Thoracic aorta (tissue), 2 donors: ENCODE measurements around the gene CTRB1. TPM values are rescaled to one million over a fixed set of nuclear protein-coding genes. Genes with fewer than 3 reads are reported as not detected.

Experiments
- ATAC-seq: fragments of 150-250 bp; one replicate; pipeline ENCODE4 v1.8.0; 2017; ENCODE audit warnings: low read depth; ENCODE audit not compliant: insufficient number of reproducible peaks, low FRiP score
- DNase-seq: peaks from one replicate; pipeline ENCODE4 v3.0.0-alpha.2; 2020; ENCODE audit warnings: low spot score
- H3K27ac ChIP-seq, 2 donors: fragments of 200-600 bp; sonication (generic); 1 replicate in 1 of 2; 2 replicates in 1 of 2; pipeline ENCODE4 v1.5.1; 2016; ENCODE audit warnings: mild to moderate bottlenecking in 2 of 2, moderate library complexity in 2 of 2
- H3K27me3 ChIP-seq: fragments of 200-600 bp; sonication (generic); replicated peaks from 2 replicates; pipeline ENCODE4 v1.6.0; 2016; ENCODE audit warnings: mild to moderate bottlenecking; ENCODE audit not compliant: insufficient read depth
- H3K36me3 ChIP-seq: fragments of 200-600 bp; sonication (generic); one replicate; pipeline ENCODE4 v1.5.1; 2016
- H3K4me1 ChIP-seq, 2 donors: fragments of 200-600 bp; sonication (generic); 1 replicate in 1 of 2; 2 replicates in 1 of 2; pipeline versions ENCODE4 v1.5.1 to v1.6.0; 2016; ENCODE audit warnings: low read depth in 2 of 2, mild to moderate bottlenecking in 1 of 2; ENCODE audit not compliant: control insufficient read depth in 1 of 2
- H3K4me3 ChIP-seq: fragments of 200-600 bp; sonication (generic); 2 replicates; pipeline ENCODE4 v1.5.1; 2016; ENCODE audit warnings: mild to moderate bottlenecking
- H3K9me3 ChIP-seq: fragments of 200-600 bp; sonication (generic); 2 replicates; pipeline ENCODE4 v1.5.1; 2016
- total RNA-seq, 2 donors: library from RNA; depleted of rRNA; stranded (reverse); fragments of >200 nt; gene quantifications; one replicate each; pipeline versions ENCODE4 v1.1.0 to v1.2.3, GENCODE V29; 2016
- TF ChIP-seq, protein P1 (sequence below): fragments of 200-600 bp; sonication (generic); IDR thresholded peaks from one replicate; pipeline ENCODE4 v1.5.1; 2019; ENCODE audit warnings: antibody characterized with exemption

The CTRB1 gene
- 1 to 10 TPM; 4.9 to 9.3 TPM for total RNA-seq

DNA sequence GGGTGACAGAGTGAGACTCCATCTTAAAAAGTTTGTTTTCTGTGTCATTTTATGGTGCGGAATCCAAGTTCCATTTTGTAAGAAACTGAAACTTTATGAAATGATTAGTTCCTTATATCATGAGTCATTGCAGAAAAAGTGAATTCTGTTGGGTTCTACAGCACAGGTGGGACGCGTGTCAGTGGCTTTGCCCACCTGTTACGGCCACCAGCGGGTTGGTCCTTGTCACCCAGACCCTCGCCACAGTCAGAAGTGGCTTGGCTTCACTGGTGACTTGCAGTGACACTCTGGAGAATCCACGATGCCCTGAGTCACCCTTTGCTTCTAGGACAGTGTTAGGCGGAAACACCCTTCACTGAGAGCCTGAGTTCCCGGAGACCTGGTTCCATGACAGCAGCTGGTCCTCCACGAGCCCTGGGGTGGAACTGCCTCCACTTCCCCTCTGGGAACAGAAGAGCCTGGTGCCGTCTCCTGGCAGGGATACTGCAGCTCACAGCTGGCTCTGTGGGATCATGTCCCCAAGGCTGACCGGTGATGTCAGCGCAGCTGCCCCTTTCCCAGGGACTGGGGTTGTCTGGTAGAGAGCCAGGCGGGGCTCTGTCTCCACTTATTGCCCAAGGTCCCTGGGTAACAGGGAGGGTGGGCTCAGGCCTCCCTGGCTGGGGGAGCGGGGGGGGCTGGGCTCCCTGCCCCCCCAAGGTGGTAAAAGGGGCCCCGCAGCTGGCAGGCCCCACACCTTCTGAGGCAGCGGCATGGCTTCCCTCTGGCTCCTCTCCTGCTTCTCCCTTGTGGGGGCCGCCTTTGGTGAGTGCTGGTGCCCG is at the start of gene CTRB1:
TSS of gene CTRB1 (plus strand) at position 733 of the 821 bp plus-strand sequence. CDS start at position 753, 20 bp downstream.
- Histone ChIP-seq H3K27me3 (no peaks in the 10 kb centered on the region), H3K36me3 (no peaks in the 10 kb centered on the region), H3K4me3 (no peak within 1 kb of the TSS), H3K27ac (no peak within 1 kb of the TSS), H3K9me3 (no peaks in the 10 kb centered on the region), H3K4me1 (peaks cover 0 to 20% of the 10 kb centered on the region in 2 donors)
- no peak for ATAC-seq
- DNase-seq, result no peak
- TF ChIP-seq, protein P1, sequence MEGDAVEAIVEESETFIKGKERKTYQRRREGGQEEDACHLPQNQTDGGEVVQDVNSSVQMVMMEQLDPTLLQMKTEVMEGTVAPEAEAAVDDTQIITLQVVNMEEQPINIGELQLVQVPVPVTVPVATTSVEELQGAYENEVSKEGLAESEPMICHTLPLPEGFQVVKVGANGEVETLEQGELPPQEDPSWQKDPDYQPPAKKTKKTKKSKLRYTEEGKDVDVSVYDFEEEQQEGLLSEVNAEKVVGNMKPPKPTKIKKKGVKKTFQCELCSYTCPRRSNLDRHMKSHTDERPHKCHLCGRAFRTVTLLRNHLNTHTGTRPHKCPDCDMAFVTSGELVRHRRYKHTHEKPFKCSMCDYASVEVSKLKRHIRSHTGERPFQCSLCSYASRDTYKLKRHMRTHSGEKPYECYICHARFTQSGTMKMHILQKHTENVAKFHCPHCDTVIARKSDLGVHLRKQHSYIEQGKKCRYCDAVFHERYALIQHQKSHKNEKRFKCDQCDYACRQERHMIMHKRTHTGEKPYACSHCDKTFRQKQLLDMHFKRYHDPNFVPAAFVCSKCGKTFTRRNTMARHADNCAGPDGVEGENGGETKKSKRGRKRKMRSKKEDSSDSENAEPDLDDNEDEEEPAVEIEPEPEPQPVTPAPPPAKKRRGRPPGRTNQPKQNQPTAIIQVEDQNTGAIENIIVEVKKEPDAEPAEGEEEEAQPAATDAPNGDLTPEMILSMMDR, result no peak

DNA sequence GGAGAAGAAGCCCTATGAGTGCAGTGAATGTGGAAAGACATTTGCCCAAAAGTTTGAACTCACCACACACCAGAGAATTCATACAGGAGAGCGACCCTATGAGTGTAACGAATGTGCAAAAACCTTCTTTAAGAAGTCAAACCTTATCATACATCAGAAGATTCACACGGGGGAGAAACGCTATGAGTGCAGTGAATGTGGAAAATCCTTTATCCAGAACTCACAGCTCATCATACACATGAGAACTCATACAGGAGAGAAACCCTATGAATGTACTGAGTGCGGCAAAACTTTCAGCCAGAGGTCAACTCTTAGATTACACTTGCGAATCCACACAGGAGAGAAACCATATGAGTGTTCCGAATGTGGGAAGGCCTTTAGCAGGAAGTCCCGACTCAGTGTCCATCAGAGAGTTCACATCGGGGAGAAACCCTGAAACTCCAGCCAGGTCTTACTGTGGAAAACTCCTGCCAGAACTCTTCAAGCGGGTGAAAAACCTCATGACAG is 48.8 kb upstream of the CTRB1 start:
- Histone ChIP-seq H3K9me3 (peaks cover 55% of the 10 kb centered on the region), H3K27me3 (no peaks in the 10 kb centered on the region), H3K36me3 (peaks cover 45% of the 10 kb centered on the region), H3K4me3 (no peak overlapping the region), H3K4me1 (no peaks in the 10 kb centered on the region), H3K27ac (no peak overlapping the region)
- DNase-seq, result no peak
- TF ChIP-seq, protein P1, result no peak
- no peak for ATAC-seq

DNA sequence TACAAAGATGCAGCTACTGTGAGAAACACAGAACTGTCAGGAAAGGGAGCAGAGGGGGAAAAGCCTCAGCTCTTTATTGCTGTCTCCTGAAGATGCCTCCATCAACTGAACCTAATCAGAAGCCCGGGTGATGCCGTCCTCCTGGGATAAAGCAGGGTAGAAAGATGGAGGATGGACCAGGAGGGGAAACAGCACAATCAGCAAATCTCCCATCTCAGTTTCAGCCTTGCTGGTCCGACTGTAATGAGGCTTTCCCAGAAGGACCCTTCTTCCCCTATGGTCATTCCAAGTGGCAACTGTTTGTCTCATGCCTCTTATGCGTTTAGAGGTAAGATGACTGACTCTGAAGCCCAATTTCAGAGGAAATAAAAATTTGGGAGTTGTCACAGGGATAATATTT is 46.2 kb upstream of the CTRB1 start:
- TF ChIP-seq, protein P1, result no peak
- Histone ChIP-seq H3K4me1 (no peaks in the 10 kb centered on the region), H3K36me3 (peaks cover 34% of the 10 kb centered on the region), H3K27me3 (no peaks in the 10 kb centered on the region), H3K9me3 (peaks cover 66% of the 10 kb centered on the region), H3K27ac (no peak overlapping the region), H3K4me3 (no peak overlapping the region)
- DNase-seq (no peak), ATAC-seq (no peak)

DNA sequence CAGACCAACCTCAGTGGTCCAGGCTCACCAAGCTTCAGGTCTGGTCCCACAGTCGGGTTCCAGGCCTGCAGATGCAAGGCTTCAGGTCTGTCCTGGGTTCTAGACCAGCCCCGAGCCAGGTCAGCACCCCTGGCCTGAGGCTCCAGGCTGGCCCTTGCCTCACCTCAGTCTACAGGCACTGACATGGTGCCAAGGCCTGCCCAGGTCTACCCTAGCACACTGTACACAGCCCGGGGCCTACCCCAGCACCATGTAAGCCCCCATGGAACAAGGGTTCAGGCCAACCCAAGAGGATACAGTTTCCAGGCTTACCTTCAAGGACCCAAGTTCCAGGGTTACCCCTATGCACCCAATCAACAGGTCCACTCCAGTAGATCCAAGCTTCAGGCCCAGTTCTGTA is 43.7 kb upstream of the CTRB1 start:
- no peaks in the 10 kb centered on the region for H3K27me3 ChIP-seq
- no peaks in the 10 kb centered on the region for H3K4me1 ChIP-seq
- H3K4me3 ChIP-seq, result no peak overlapping the region
- H3K9me3 ChIP-seq, result peaks cover 46% of the 10 kb centered on the region
- no peak overlapping the region for H3K27ac ChIP-seq
- TF ChIP-seq, protein P1, result no peak
- DNase-seq (no peak), ATAC-seq (no peak)
- H3K36me3 ChIP-seq, result peaks cover 9% of the 10 kb centered on the region

DNA sequence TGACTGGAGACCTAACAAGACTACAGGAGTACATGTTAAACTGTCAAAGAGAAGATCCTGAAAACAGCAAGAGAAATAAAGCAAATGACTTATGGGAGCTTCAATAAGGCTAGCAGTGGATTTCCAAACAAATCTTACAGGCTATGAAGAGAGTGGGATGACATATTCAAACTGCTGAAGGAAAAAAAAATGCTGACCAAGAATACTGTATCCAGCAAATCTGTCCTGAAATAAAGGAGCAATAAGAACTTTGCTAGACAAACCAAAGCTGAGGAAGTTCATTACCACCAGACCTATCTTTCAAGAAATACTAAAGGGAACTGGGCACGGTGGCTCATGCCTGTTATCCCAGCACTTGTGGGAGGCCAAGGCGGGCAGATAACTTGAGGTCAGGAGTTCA is 41.9 kb upstream of the CTRB1 start:
- Histone ChIP-seq H3K4me3 (no peak overlapping the region), H3K36me3 (no peaks in the 10 kb centered on the region), H3K27me3 (no peaks in the 10 kb centered on the region), H3K4me1 (no peaks in the 10 kb centered on the region), H3K9me3 (peaks cover 29% of the 10 kb centered on the region), H3K27ac (no peak overlapping the region)
- DNase-seq (no peak), ATAC-seq (no peak)
- TF ChIP-seq, protein P1, result no peak
